ENCODE results near the gene ABHD13.

ABHD13 gene

DNA sequence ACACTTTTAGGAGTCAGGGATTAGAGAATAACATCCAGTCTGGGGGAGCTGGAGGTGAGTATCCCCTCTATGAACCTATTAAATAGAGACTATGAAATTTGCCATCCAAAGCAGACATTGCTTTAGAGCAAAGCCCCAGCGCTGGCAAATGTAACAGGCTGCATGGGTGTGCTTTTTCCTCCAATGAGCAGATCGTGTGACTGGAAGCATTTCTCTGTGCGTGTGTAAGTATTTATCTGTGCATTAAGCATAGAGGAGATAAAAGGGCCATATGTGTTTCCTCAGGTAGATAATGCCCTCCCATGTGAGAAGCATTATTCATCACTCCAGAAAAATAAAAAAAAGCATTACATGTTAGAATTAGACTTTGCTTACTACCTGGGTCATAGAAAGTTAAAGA, 52.2 kb downstream of the ABHD13 start:
- Histone ChIP-seq H3K9ac (peak overlapping the region; percentile 64 to 88 (median 82)), H4K20me1 (no peaks in the 10 kb centered on the region), H3K4me2 (peak overlapping the region; percentile 79 to 96 (median 87)), H3K36me3 (peaks cover 0 to 6% (median 0%) of the 10 kb centered on the region in 11 experiments; a peak in 2 of 22 replicates), H3K4me3 (peak overlapping the region in 9 of 10 experiments; percentile 52 to 77 (median 67); a peak in 18 of 20 replicates), H3K4me1 (peaks cover 33 to 68% (median 51%) of the 10 kb centered on the region in 10 experiments), H3K9me3 (replicated peaks in 1 of 11) (peaks cover 0 to 12% (median 0%) of the 10 kb centered on the region in 11 experiments; a peak in 2 of 22 replicates), H3K27me3 (no peaks in the 10 kb centered on the region), H3K27ac (peak overlapping the region; percentile 66 to 95 (median 89))
- TF ChIP-seq Cebpa-rat (IDR thresholded peaks at IDR 0.05): no peak

DNA sequence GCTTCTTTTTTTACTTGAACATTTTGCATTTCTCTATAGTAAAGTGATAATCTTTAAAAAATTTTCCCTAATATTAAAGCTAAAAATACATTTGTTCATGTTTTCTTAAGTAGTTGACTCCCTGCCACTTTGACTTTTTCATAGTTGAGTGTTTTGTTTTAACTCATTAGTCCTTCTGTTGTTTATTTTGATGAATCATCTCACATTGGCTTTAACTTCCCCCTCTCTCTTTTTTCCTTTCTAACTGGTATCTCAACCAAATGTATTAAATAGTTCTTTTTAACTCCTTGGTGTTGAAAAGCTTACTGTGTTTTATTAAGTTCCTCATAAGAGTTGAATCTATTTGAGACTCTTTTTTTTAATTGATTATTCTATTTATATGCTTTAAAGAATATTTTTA, 54.1 kb downstream of the ABHD13 start:
- Histone ChIP-seq H3K4me3 (peak overlapping the region in 4 of 10 experiments; percentile 13 to 49 (median 44); a peak in 5 of 20 replicates), H3K9ac (peak overlapping the region in 1 of 11 experiments; percentile 35; a peak in 1 of 22 replicates), H3K9me3 (replicated peaks in 1 of 11) (peaks cover 0 to 6% (median 0%) of the 10 kb centered on the region in 11 experiments; a peak in 3 of 22 replicates), H3K27ac (peak overlapping the region in 5 of 11 experiments; percentile 24 to 50 (median 38); a peak in 7 of 22 replicates), H3K4me1 (peaks cover 17 to 50% (median 34%) of the 10 kb centered on the region in 10 experiments), H3K36me3 (peaks cover 0 to 15% (median 0%) of the 10 kb centered on the region in 11 experiments; a peak in 7 of 22 replicates), H3K4me2 (peak overlapping the region in 4 of 11 experiments; percentile 49 to 96 (median 80); a peak in 7 of 22 replicates), H3K27me3 (no peaks in the 10 kb centered on the region), H4K20me1 (no peaks in the 10 kb centered on the region)
- TF ChIP-seq Cebpa-rat (IDR thresholded peaks at IDR 0.05): no peak

DNA sequence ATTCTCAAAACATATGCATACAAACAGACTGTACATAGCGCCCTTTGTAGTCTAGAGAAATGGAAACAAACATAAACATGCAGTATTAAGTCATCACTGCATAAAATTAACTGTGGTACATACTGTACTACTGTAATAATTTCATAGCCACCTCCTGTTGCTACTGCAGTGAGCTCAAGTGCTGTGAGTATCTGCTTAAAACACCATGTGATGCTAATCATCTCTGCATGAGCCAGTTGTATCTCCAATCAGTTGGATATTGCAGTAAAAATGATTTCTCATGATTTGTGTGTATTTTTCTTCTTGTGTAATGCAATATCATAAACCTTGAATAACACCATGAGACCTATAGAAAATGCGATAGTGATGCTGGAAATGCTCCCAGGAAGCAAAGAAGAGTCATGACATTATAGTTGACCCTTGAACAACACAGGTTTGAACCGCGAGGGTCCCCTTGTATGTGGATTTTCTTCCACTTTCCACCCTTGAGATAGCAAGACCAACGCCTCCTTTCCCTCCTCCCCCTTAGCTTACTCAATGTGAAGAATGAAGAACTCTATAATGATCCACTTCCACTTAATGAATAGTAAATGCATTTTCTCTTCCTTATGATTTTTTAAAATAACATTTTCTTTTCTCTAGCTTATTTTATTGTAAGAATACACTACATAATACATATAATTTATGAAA, 55.4 kb downstream of the ABHD13 start:
- H3K36me3 ChIP-seq: peaks cover 0 to 26% (median 0%) of the 10 kb centered on the region in 11 experiments; a peak in 7 of 22 replicates
- H3K4me1 ChIP-seq: peaks cover 17 to 38% (median 26%) of the 10 kb centered on the region in 10 experiments
- no peak overlapping the region for H3K4me3 ChIP-seq
- peaks cover 0 to 17% (median 0%) of the 10 kb centered on the region in 11 experiments; a peak in 3 of 22 replicates for H3K9me3 ChIP-seq (replicated peaks in 1 of 11)
- H3K9ac ChIP-seq: no peak overlapping the region
- H3K27ac ChIP-seq: no peak overlapping the region
- no peaks in the 10 kb centered on the region for H4K20me1 ChIP-seq
- H3K4me2 ChIP-seq: peak overlapping the region in 3 of 11 experiments; percentile 69 to 96 (median 90); a peak in 5 of 22 replicates
- TF ChIP-seq Cebpa-rat (IDR thresholded peaks at IDR 0.05): no peak
- no peaks in the 10 kb centered on the region for H3K27me3 ChIP-seq

DNA sequence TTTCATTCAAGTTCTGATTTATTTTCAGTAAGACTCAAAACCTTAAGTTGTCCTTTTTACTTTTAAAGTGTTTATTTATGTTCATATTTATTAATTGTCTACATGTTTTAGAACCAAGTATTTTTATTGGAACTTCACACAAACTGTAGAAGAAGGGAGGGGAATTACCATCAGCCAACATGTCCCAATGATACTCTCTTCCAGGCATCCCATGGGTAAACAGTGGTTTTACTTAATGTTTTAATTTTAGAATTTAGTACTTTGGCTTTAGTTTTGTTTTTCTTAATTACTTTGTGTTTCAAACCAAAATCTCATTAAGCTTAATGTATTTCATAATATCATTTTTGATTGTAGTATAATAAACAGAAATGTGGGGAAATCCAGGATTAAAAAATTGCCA, 56.5 kb downstream of the ABHD13 start:
- H3K27me3 ChIP-seq: no peaks in the 10 kb centered on the region
- H3K9me3 ChIP-seq (replicated peaks in 1 of 11): peaks cover 0 to 17% (median 0%) of the 10 kb centered on the region in 11 experiments; a peak in 3 of 22 replicates
- no peak overlapping the region for H3K4me2 ChIP-seq
- no peak overlapping the region for H3K27ac ChIP-seq
- H3K36me3 ChIP-seq: peaks cover 0 to 35% (median 0%) of the 10 kb centered on the region in 11 experiments; a peak in 8 of 22 replicates
- peaks cover 10 to 30% (median 16%) of the 10 kb centered on the region in 10 experiments for H3K4me1 ChIP-seq
- TF ChIP-seq Cebpa-rat (IDR thresholded peaks at IDR 0.05): no peak
- H4K20me1 ChIP-seq: no peaks in the 10 kb centered on the region
- H3K9ac ChIP-seq: no peak overlapping the region
- no peak overlapping the region for H3K4me3 ChIP-seq

DNA sequence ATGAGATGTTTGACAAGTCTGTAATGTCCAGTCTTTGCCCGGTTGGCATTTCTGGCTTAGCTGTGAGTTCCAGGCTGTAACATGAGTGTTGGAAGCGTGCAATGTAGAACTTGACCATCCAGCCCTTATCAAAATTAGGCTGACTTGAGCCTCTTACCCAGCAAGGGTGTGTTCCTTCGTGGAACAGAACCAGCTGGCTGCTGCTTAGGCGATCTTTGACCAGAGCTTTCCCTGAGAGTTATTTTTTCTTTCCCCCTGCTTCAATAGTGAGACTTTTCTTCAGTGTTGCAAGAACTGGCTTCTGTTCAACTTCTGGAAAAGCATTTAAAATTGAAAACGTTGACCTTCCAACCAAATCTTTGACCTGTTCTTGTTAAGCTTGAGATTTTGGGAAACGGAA, 57.9 kb downstream of the ABHD13 start:
- Histone ChIP-seq H3K36me3 (peaks cover 0 to 47% (median 0%) of the 10 kb centered on the region in 11 experiments; a peak in 9 of 22 replicates), H3K4me2 (no peak overlapping the region), H3K4me1 (peaks cover 0 to 31% (median 5%) of the 10 kb centered on the region in 10 experiments; a peak in 13 of 20 replicates), H4K20me1 (no peaks in the 10 kb centered on the region), H3K9me3 (replicated peaks in 1 of 11) (peaks cover 0 to 17% (median 0%) of the 10 kb centered on the region in 11 experiments; a peak in 3 of 22 replicates), H3K9ac (no peak overlapping the region), H3K27ac (no peak overlapping the region), H3K4me3 (no peak overlapping the region), H3K27me3 (no peaks in the 10 kb centered on the region)
- no peak for TF ChIP-seq Cebpa-rat (IDR thresholded peaks at IDR 0.05)

DNA sequence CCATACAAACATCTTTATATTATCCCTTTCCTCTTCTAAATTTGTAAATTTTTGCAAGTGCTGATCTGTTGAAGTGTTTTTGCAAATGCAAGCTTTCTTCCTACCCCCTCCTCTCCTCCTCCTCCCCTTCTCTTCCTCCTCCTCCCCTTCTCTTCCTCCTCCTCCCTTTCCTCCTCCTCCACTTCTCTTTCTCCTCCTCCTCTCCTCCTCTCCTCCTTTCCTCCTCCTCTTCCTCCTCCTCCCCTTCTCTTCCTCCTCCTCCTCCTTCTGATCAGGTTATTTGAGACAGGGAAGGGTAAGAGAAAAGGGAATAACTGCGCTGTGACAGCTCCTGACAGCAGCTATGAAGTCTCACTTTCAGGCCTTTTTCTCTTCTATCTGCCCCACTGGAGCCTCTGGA, 60.3 kb downstream of the ABHD13 start:
- H3K4me1 ChIP-seq: peaks cover 0 to 34% (median 4%) of the 10 kb centered on the region in 10 experiments; a peak in 10 of 20 replicates
- no peak overlapping the region for H3K27ac ChIP-seq
- H3K36me3 ChIP-seq: peaks cover 0 to 52% (median 0%) of the 10 kb centered on the region in 11 experiments; a peak in 9 of 22 replicates
- H3K9ac ChIP-seq: no peak overlapping the region
- no peak overlapping the region for H3K4me2 ChIP-seq
- no peak for TF ChIP-seq Cebpa-rat (IDR thresholded peaks at IDR 0.05)
- H3K4me3 ChIP-seq: no peak overlapping the region
- H3K9me3 ChIP-seq (replicated peaks in 1 of 11): peaks cover 0 to 17% (median 0%) of the 10 kb centered on the region in 11 experiments; a peak in 3 of 22 replicates
- no peaks in the 10 kb centered on the region for H3K27me3 ChIP-seq
- H4K20me1 ChIP-seq: no peaks in the 10 kb centered on the region; a peak in 1 of 22 replicates

DNA sequence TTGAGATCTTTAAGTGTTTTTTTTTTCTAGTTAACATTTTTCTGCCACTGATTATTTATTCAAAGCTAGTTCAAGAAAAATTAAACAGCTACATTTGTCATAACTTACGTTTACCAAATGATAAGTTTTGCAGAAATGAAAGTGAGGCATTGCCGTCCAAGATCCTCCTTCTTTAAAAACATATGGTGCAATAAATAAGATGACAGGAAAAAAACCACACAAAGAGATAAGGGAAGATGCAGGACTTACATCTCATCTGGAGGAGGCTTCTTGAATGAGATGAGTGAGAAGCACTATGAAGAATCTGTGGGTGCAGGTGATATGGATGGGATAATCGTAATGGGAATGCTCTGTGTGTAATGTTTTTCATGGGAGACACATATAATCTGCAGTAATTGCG, 63.7 kb downstream of the ABHD13 start:
- Histone ChIP-seq H3K27me3 (no peaks in the 10 kb centered on the region), H4K20me1 (no peaks in the 10 kb centered on the region; a peak in 1 of 22 replicates), H3K4me1 (peaks cover 0 to 31% (median 4%) of the 10 kb centered on the region in 10 experiments; a peak in 10 of 20 replicates), H3K36me3 (peaks cover 0 to 58% (median 0%) of the 10 kb centered on the region in 11 experiments; a peak in 9 of 22 replicates), H3K4me2 (peak overlapping the region in 5 of 11 experiments; percentile 9 to 77 (median 68); a peak in 8 of 22 replicates), H3K9me3 (replicated peaks in 1 of 11) (peaks cover 0 to 16% (median 0%) of the 10 kb centered on the region in 11 experiments; a peak in 3 of 22 replicates), H3K27ac (peak overlapping the region in 6 of 11 experiments; percentile 50 to 84 (median 70); a peak in 10 of 22 replicates), H3K4me3 (no peak overlapping the region), H3K9ac (peak overlapping the region in 2 of 11 experiments; percentile 53 to 56; a peak in 4 of 22 replicates)
- TF ChIP-seq Cebpa-rat (IDR thresholded peaks at IDR 0.05): peak in 2 of 11 experiments; percentile 37 to 49; a peak in 3 of 22 replicates

DNA sequence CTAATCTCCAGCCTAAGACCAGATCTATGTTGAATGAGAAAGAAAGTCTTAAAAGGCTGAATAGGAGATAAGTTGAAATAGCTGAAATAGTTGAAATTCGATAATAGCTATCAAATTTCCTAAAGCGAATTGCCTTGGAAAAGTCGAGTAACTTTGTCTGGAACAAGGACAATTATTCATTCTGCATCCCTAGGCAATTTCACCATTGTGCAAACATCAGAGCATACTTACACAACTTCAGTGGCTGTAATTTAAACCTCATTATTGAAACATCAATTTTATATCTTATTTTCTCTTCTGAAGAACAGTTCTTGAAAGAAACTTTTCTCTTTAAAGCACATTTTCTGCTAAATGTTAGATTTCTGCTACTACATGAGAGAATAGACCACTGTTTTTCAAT, 64.9 kb downstream of the ABHD13 start:
- Histone ChIP-seq H3K27me3 (no peaks in the 10 kb centered on the region), H3K4me2 (peak overlapping the region in 1 of 11 experiments; percentile 33; a peak in 2 of 22 replicates), H3K4me1 (peaks cover 0 to 31% (median 4%) of the 10 kb centered on the region in 10 experiments; a peak in 10 of 20 replicates), H3K9ac (no peak overlapping the region), H4K20me1 (no peaks in the 10 kb centered on the region; a peak in 1 of 22 replicates), H3K9me3 (replicated peaks in 1 of 11) (peaks cover 0 to 4% (median 0%) of the 10 kb centered on the region in 11 experiments; a peak in 3 of 22 replicates), H3K36me3 (peaks cover 0 to 52% (median 0%) of the 10 kb centered on the region in 11 experiments; a peak in 9 of 22 replicates), H3K4me3 (no peak overlapping the region), H3K27ac (peak overlapping the region in 3 of 11 experiments; percentile 4 to 46 (median 11); a peak in 3 of 22 replicates)
- no peak for TF ChIP-seq Cebpa-rat (IDR thresholded peaks at IDR 0.05)

Data from BLaER1 treated with 17β-estradiol and CSF1 and Interleukin-3, amounts not matched to agents 10 nM and 100 nM (cell line).